Erythroblast (primary cell): ENCODE measurements around the gene TMEM63A.
"Not testable (repeated sequence)": the region's sequence is repeated elsewhere in the genome, so short reads cannot be mapped to it uniquely, and the experiment has no call there.

ENCODE experiments used
- DNase-seq, 2 experiments: peaks; one replicate each; lab custom pipeline; 2025; lab: John Stamatoyannopoulos, UW
- GATA1 ChIP-seq: IDR thresholded peaks from 2 replicates; pipeline ENCODE4 v1.6.1; 2011; ENCODE audit warnings: low read depth, mild to moderate bottlenecking, control low read depth, low read length, moderate library complexity
- POLR2A ChIP-seq: IDR thresholded peaks from 2 replicates; pipeline ENCODE4 v1.6.1; 2011; ENCODE audit warnings: mild to moderate bottlenecking, low read length

TMEM63A gene

GRCh38 chr1:225845571-225846259, 36.5 kb downstream of the TMEM63A start:
- no peak for TF ChIP-seq POLR2A
- TF ChIP-seq GATA1: no peak
- DNase-seq: peak; percentile 79 to 80

DNA sequence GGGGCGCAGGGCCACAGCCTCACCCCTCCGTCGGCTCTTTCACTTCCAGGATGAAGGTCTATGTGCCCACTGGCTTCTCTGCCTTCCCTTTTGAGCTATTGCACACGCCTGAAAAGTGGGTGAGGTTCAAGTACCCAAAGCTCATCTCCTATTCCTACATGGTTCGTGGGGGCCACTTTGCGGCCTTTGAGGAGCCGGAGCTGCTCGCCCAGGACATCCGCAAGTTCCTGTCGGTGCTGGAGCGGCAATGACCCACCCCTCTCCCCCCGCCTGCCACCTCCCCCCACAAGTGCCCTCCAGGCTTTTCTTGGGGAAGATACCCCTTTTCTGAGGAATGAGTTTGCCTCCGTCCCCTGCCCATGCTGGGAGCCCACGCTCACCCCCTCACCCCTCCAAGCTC, 37.1 kb downstream of the TMEM63A start:
- TF ChIP-seq POLR2A: no peak
- no peak for TF ChIP-seq GATA1
- no peak for DNase-seq

DNA sequence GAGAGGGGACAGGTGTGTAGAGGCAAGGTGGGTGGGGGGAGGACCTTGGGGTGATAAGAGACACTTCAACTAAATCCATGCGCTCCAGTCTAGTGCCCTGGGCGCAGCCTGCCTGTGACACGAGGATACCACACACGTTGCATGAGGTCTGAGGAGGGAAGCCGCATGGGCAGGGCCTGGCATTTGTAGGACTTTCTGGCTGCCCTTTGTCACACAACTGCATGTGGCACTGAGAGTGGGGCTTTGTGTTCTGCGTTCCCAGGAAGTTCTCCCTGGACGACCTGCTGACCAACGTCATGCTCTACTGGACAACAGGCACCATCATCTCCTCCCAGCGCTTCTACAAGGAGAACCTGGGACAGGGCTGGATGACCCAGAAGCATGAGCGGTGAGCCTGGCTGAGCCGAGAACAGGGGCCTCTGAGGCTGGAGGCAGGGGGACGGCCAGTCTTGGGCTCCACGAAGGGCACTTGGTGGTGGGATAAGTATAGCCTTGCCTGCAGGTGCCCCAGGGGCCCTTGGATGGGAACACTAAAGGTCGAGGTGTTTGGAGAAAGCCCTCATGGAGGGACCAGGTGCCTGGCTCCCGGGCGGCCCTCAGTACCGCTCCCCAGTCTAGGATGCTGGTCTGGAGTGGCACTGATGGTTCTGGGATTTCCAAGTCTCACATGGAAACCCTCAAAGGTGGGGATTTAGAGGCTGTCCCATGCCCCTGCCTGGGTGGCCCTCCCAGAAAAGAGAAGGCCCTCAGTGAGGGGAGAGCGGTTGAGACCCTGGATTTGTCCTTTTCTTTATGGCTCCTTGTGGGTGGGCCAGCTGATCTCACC, 37.7 kb downstream of the TMEM63A start:
- no peak for DNase-seq
- TF ChIP-seq POLR2A: no peak
- TF ChIP-seq GATA1: no peak

DNA sequence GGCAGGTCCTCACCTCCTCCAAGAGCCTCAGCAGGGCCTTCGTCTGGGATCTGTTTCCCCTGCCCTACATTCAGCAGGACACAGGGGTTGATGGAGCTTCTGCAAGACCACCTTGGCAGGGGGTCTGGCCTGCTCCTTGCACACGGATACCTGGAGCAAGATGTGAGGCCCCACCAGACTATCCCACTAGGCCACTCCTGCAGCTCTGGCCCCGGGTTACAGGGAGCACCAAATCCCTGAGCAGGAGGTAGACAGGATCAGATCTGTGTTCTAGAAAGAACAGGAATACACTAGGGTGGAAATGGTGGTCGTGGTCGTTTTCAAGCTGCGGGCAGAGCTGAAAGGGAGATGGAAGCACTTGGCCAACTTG, 38.8 kb downstream of the TMEM63A start:
- DNase-seq: no peak
- TF ChIP-seq GATA1: no peak
- TF ChIP-seq POLR2A: no peak

DNA sequence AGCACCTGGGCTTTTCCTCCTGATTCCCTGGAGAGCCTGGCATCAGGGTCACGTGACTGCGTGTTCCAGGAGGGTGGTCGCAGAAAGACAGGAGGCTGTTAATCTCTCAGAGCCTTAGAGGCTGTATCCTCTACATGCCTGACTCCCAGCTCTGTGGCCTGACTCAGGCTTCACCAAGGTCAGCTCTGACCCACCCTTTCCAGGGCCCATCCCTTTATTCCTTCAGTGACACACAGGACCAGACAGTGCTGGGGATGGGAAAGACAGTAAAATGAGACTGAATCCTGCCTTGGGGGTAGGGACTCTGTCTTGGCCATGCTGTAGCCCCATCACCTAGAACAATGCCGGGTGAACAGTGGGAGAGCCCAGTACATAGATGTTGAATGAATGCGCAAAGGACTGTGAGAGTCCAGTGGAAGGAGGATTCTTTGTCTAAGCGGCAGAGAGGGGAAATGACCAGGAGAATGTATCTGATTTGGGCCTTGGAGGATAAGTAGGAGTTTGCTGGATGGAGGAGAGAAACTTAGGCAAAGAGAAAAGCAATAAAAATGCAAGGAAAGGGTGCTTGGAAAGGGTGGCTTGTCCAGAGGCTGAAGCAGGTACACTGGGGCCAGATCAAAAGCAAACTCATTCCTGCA, 39.3 kb downstream of the TMEM63A start:
- no peak for DNase-seq
- no peak for TF ChIP-seq GATA1
- peak; percentile 2 for TF ChIP-seq POLR2A

DNA sequence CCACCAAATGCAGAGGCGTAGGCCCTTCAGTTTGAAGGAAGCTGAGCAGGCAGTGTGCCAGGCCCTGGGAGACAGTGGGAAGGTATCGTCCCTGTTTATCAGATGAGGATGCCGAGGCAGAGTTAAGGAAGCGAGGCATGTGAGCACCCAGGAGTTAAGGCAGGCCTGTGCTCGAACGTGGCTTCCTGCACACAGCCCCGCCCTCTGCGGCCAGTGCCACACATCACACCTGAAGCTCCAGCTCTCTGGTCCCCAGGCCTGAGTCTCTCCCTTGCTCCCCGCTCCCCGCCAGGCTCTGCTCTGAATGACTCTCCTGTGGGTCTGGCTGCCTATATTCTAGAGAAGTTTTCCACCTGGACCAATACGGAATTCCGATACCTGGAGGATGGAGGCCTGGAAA, 40.1 kb downstream of the TMEM63A start:
- TF ChIP-seq GATA1 (no peak), POLR2A (no peak)
- no peak for DNase-seq

DNA sequence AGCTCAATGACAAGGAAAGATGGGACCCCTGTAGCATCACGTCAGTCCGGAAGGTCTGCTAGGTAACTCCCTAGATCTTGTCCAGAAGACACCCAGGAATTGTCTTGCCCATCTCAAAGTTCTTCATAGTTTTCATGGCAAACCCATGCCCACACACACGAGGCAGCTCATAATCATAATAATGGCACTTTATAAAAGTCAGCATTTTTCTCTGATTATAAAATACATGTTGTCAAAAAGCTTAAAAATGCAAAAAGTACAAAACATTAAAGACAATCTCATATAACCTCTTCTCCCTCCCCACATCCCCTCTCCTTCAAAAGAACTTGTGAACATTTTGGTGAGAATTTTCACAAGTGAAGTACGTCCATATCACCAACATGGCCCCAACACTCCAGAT, 41.5 kb downstream of the TMEM63A start:
- TF ChIP-seq POLR2A: no peak
- no peak for TF ChIP-seq GATA1
- DNase-seq: no peak

- TF ChIP-seq POLR2A: no peak
- TF ChIP-seq GATA1: no peak
- no peak for DNase-seq
These were observed 42.0 kb downstream of the TMEM63A start for GRCh38 chr1:225840223-225840610.

DNA sequence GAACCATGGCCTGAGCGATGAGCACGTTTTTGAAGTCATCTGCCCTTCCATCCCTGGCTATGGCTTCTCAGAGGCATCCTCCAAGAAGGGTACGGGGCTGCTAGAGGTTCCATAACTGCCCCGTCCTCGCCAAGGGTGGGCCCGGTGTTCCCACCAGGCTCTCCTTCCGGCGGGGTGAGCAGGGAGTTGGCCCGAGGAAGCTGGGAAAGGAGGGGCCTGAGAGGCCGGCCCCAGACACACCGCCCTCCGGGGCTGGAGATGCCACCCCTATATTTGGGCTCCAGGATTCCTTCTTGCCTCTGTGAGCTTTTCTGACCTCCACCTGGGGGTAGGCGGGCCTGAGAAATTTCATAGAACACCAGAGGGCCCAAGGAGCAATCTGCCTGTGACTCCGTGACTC, 43.4 kb downstream of the TMEM63A start:
- no peak for TF ChIP-seq GATA1
- no peak for TF ChIP-seq POLR2A
- DNase-seq: no peak

GRCh38 chr1:225836296-225836695, 45.9 kb downstream of the TMEM63A start:
- DNase-seq: not testable (repeated sequence)

DNA sequence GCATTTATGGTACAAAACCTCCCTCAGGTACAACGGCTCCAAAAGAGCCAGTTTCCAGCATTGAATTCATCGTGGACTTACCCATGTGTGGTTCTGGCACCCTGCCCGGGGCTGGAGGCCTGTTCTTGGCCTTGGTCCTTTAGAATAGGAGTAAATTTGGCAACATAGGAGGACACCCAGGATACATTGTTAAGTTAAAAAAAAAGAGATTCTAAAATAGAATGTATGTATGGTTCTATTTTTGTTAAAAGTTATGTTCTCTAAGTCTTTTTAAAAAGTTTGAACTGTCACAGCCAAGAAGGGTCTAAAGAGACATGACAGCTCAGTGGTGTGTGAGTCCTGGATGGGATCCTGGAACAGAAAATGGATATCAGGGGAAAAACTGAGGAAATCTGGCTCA, 46.3 kb downstream of the TMEM63A start:
- no peak for DNase-seq

DNA sequence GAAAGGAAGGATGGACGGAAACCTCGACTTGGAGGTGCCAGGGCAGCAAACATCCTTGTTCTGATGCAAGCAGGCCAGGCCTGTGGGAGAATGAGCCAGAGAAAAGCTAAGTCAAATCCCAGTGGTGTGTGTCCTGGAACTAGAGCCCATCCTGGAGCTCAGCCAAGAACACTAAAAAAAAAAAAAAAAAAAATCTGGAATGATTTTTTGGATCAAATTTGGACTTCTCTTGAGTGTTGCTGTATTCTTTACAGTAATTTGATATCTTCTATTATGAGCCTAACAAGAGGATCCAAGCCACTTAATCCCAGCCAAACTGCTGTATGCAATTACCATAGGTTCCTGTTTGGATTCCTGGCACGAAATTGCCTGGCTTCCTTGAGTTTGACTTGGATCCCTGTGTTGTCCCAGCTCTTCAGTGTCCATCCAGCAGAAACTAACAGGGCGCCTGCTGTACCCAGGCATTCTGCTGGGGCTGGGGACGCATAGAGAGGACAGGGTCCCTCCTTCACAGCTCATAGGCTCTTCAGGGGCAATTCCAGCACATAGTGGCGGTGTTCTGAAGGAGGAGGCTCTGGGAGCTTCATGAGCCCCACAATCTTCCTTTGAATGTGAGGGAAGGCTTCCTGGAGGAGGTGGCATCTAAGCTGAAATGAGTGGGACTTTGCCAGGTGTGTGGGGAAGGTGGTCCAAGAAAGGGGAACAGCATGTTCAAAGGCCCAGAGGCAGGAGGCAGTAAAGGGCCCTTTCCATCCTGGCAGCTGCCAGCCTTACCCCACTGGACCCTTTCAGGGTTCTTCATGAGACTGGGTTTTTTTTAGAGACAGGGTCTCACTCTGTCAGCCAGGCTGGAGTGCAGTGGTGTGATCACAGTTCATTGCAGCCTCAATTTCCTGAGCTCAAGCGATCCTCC, 47.5 kb downstream of the TMEM63A start:
- TF ChIP-seq POLR2A (no peak), GATA1 (no peak)
- DNase-seq: no peak

More for the DNA sequence above, 46.3 kb downstream of the TMEM63A start:
- no peak for TF ChIP-seq GATA1
- TF ChIP-seq POLR2A: no peak

GRCh38 chr1:225830841-225831240, 51.3 kb downstream of the TMEM63A start:
- TF ChIP-seq GATA1: no peak
- no peak for TF ChIP-seq POLR2A

More at GRCh38 chr1:225830841-225831240, 51.3 kb downstream of the TMEM63A start:
- no peak for DNase-seq
